ENCODE measurements around the gene ARL8A. TPM values are rescaled to one million over a fixed set of nuclear protein-coding genes. Genes with fewer than 3 reads are reported as not detected.
"Not testable (repeated sequence)": the region's sequence is repeated elsewhere in the genome, so short reads cannot be mapped to it uniquely, and the experiment has no call there.

The ARL8A gene
- total RNA-seq, 1 donor from 2014 or later: 77.0 TPM

GRCh38 chr1:202112859-202113689, 31.5 kb downstream of the ARL8A start:
- DNase-seq: no peak

- DNase-seq: not testable (repeated sequence)
Measured at GRCh38 chr1:202111589-202111988, 32.9 kb downstream of the ARL8A start.

- DNase-seq: no peak
Measured at GRCh38 chr1:202110977-202111376, 33.6 kb downstream of the ARL8A start.

- no peak for DNase-seq
Measured at GRCh38 chr1:202107801-202108731, 36.5 kb downstream of the ARL8A start.

GRCh38 chr1:202107321-202107761, 37.2 kb downstream of the ARL8A start:
- no peak for DNase-seq

GRCh38 chr1:202106340-202107254, 37.9 kb downstream of the ARL8A start:
- DNase-seq: no peak

- no peak for DNase-seq
Measured at GRCh38 chr1:202105571-202106339, 38.8 kb downstream of the ARL8A start.

GRCh38 chr1:202104073-202104472, 40.5 kb downstream of the ARL8A start:
- DNase-seq: no peak

GRCh38 chr1:202101184-202101583, 43.4 kb downstream of the ARL8A start:
- no peak for DNase-seq

GRCh38 chr1:202093858-202094257, 50.7 kb downstream of the ARL8A start:
- DNase-seq: no peak

- DNase-seq: no peak
Measured at GRCh38 chr1:202090994-202091393, 53.5 kb downstream of the ARL8A start.

- DNase-seq: no peak
Measured at GRCh38 chr1:202088206-202088605, 56.3 kb downstream of the ARL8A start.

- no peak for DNase-seq
Measured at GRCh38 chr1:202086579-202087350, 57.8 kb downstream of the ARL8A start.

GRCh38 chr1:202085682-202086373, 58.7 kb downstream of the ARL8A start:
- DNase-seq: peak; percentile 51

GRCh38 chr1:202084791-202085681, 59.5 kb downstream of the ARL8A start:
- peak; percentile 84 for DNase-seq
